GM12892 (cell line): ENCODE results near the gene S100Z.

ENCODE experiments used
- POLR2A ChIP-seq: IDR thresholded peaks from 2 replicates; pipeline ENCODE4 v1.6.1; 2011; ENCODE audit warnings: low read depth, low read length, control low read depth
- POLR2AphosphoS5 ChIP-seq: IDR thresholded peaks from 2 replicates; pipeline ENCODE4 v1.6.1; 2011; ENCODE audit warnings: low read depth, low read length, control low read depth
- TAF1 ChIP-seq: IDR thresholded peaks from 2 replicates; pipeline ENCODE4 v1.6.1; 2011; ENCODE audit warnings: low read depth, mild to moderate bottlenecking, control low read depth, low read length, borderline replicate concordance

GRCh38 chr5:76810236-76810635 lies 39.6 kb upstream of the S100Z start:
- TF ChIP-seq POLR2A (no peak), TAF1 (no peak), POLR2AphosphoS5 (no peak)
